ENCODE results near the gene ZNF234. TPM values are rescaled to one million over a fixed set of nuclear protein-coding genes. Genes with fewer than 3 reads are reported as not detected.
A peak's percentile ranks its signal among the peaks of the same experiment; 100 is the strongest.
"Not testable (repeated sequence)": the region's sequence is repeated elsewhere in the genome, so short reads cannot be mapped to it uniquely, and the experiment has no call there.

The ZNF234 gene
- 9.4 TPM for total RNA-seq
- long read RNA-seq, full-length matches to known transcripts: 3 of 7 reads
- long read RNA-seq, partial matches to known transcripts: 1 of 7 reads
- long read RNA-seq, other reads (novel, unspliced or antisense): 3 of 7 reads

DNA sequence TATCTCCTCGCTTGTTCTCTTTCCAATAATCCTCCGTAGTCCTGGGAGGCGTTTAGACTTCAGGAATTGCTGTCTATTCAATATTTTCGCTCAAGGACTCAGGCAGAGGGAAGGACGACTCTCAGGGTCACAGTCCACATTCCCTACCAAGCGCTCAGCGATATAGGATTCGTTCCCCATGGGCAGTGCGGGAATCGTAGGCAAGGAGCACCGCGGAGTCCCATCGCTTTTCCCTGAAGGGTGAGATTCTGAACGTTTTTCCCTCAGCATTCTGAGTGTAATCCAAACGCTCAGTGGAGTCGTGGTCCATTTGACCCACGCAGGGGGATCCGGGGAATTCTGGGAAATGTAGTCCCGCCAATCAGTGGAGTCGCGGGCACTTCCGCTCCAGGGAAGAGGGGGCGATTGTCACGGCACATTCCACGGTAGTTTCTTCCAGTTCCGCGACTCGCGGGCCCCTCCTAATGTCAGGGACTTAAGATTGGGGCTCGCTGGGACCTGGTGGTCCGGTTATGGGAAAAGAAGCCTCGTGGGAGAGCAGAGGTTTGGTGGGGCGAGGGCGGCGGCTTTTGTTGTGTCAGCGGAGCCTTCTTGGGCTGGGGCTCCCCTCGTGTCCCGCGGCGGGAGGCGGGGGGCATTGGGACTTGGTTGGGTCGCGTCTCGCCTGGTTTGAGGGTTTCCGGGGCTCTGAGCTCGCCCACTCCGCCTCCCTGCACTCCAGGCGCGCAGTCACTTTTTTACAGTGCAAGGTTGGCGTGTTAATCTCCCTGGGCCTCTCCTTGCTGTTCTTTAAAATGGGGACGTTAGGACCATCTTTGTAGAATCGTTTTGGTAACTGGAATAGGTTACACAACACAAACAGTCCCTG lies at the start of gene ZNF234:
Gene ZNF234 (plus strand): TSS at position 364 of the 868 bp plus-strand sequence. CDS start 3,079 bp downstream, outside the sequence.
- DNase-seq (ENCODE audit: missing footprints) (peak; percentile 87), ATAC-seq (peak; percentile 97)
- intact Hi-C loops (cut with DNase I): loop anchor here (2.0 kb wide), 1 partner anchor 29 kb away; the partner anchor contains the start of gene ZNF225

DNA sequence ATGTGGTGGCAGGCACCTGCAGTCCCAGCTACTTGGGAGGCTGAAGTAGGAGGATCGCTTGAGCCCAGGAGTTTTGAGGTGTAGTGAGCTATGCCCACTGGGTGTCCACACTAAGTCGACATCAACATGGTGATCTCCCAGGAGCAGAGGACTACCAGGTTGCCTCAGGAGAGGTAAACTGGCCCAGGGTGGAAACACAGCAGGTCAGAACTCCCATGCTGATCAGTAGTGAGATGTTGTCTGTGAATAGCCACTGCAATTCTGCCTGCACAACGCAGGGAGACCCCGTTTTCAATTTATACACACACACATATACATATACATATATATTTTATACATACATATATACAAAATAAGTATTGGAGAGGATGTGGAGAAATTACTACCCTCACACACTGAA lies 49.2 kb upstream of the ZNF234 start:
- ATAC-seq (no peak), DNase-seq (ENCODE audit: missing footprints) (no peak)
- intact Hi-C loops (cut with DNase I): no loop called here

DNA sequence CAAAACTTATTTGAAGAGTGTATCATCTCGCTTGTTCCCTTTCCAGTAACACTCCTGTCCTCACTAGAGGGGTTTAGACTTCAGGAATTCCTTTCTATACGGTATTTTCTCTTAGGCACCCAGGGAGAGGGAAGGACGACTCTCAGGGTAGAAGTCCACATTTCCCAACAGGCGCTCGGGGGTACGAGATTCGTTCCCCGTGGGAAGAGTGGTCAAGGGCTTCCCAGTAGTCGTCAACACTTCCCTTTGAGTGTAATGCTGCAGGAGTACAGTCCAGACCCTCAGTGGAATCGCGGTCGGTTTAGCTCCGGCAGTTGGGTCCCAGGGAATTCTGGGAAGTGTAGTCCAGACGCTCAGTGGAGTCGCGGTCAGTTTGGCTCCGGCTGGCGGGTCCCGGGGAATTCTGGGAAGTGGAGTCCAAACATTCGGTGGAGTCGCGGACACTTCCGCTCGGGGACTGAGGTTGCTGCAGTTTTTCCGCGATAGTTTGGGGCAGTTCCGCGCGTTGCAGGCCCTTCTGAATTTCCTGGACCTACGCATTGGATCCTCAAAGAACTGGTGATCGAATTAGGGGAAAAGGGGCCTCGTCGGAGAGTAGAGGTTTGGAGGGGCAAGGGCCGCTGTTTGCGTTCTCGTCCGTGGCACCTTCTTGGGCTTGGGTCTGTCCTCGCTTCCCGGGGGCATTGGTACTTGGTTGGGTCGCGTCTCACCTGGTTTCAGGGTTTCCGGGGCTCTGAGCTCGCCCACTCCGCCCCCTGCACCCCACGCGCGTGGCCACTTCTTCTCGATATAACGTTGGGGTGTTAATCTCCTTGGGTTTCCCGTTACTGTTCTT lies 47.2 kb upstream of the ZNF234 start, which contains the start of gene ZNF224:
Gene ZNF224 (plus strand): TSS at position 431 of the 835 bp plus-strand sequence. CDS start 3,513 bp downstream, outside the sequence.
- DNase-seq (ENCODE audit: missing footprints): peak; percentile 93
- intact Hi-C loops (cut with DNase I): loop anchor here (1.0 to 2.0 kb wide), 2 partner anchors 19 to 21 kb away; partner anchors contain the start of genes ZNF225 and ZNF284
- peak; percentile 98 for ATAC-seq

DNA sequence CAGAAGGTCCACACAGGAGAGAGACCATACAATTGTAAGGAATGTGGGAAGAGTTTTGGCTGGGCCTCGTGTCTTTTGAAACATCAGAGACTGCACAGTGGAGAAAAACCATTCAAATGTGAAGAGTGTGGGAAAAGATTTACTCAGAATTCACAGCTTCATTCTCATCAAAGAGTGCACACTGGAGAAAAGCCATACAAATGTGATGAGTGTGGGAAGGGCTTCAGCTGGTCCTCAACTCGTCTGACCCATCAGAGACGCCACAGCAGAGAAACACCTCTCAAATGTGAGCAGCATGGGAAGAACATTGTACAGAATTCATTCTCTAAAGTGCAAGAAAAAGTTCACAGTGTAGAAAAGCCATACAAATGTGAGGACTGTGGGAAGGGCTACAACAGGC lies 33.6 kb upstream of the ZNF234 start:
- DNase-seq (ENCODE audit: missing footprints) (no peak), ATAC-seq (no peak)
- intact Hi-C loops (cut with DNase I): no loop called here

DNA sequence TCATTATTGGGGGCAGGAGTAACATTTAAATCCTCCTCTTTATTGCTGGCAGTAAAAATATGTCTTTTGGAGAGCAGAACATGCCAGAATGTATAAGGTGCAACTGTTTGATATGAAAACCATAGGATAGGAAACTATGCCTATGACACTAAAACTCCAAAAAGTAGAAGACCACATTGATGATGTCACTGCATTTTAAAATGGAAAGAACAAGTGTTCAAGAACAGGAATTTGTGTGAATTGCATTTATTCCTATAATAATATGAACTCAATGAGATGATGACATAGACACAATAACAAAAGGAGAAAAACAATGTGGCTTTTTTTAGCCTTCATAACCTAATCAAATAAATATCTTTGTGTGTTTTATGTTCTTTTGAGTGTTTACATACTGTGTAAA lies 31.9 kb upstream of the ZNF234 start:
- DNase-seq (ENCODE audit: missing footprints) (no peak), ATAC-seq (no peak)
- intact Hi-C loops (cut with DNase I): no loop called here

DNA sequence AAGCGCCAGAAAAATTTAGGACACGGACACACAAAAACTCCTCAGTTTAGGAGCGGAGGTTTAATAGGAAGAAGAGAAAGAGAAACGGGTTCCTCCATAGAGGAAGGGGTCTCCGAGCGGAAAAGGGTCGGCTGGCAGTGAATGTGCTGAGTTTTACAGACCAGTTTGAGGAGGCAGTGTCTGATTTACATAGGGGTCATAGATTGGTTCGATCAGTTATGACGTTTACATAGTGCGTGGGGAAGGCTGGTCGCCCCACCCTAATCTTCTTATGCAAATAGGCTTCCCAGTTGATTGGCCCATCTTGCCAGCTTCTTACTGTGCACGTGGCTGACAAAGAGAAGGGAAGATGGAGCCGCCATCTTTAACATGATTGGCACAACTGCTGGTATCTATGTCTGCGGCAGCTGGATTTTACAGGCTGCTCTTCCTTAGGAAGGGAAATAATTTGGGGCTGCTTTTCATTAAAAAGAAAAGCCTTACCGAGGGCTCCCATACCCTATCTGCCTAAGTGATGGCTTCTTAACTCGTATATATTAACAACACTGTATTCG lies 29.4 kb upstream of the ZNF234 start:
- ATAC-seq (no peak), DNase-seq (ENCODE audit: missing footprints) (no peak)
- intact Hi-C loops (cut with DNase I): loop anchor here (1.0 to 10.0 kb wide), 5 partner anchors 14 to 193 kb away; partner anchors contain the start of genes ZNF226, ZNF234 and ZNF235

DNA sequence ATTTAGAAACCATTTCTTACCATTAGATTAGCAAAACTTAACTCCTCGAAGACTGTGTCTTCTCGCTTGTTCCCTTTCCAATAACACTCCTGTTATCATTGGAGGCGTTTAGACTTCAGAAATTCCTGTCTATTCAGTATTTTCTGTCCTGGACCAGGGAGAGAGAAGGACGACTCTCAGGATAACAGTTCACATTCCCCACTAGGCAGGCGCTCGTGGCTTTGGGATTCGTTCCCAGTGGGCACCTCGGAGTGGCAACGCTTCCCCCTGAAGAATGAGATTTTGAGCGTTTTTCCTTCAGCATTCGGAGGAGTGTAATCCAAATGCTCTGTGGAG lies 28.6 kb upstream of the ZNF234 start:
- DNase-seq (ENCODE audit: missing footprints): no peak
- ATAC-seq: no peak
- intact Hi-C loops (cut with DNase I): loop anchor here (1.0 to 10.0 kb wide), 6 partner anchors 14 to 192 kb away; partner anchors contain the start of genes ZNF224, ZNF226, ZNF234 and ZNF235

DNA sequence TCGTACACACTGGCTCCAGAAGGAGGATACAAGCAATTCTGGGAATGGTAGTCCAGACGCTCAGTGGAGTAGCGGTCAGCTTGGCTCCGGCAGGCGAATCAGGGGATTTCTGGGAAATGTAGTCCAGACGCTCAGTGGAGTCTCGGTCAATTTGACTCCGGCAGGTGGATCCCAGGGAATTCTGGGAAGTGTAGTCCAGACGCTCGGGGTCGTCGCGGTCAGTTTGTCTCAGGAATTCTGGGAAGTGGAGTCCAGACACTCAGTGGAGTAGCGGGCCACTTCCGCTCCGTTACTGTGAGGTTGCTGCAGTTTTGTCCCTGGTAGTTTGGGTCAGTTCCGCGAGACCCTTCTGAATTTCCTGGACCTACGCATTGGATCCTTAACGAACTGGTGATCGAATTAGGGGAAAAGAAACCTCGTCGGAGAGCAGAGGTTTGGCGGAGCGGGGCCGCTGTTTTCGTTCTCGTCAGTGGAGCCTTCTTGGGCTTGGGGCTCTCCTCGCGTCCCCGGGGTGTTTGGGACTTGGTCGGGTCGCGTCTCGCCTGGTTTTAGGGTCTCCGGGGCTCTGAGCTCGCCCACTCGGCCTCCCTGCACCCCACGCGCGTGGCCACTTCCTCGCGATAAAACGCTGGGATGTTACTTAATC lies 28.1 kb upstream of the ZNF234 start, which contains the start of gene ZNF225:
Gene ZNF225 (plus strand): TSS at position 262 of the 646 bp plus-strand sequence. CDS start 2,429 bp downstream, outside the sequence.
- intact Hi-C loops (cut with DNase I): loop anchor here (1.0 to 10.0 kb wide), 5 partner anchors 19 to 192 kb away; partner anchors contain the start of genes ZNF224, ZNF226, ZNF234 and ZNF235
- ATAC-seq: peak; percentile 100
- DNase-seq (ENCODE audit: missing footprints): peak; percentile 95

DNA sequence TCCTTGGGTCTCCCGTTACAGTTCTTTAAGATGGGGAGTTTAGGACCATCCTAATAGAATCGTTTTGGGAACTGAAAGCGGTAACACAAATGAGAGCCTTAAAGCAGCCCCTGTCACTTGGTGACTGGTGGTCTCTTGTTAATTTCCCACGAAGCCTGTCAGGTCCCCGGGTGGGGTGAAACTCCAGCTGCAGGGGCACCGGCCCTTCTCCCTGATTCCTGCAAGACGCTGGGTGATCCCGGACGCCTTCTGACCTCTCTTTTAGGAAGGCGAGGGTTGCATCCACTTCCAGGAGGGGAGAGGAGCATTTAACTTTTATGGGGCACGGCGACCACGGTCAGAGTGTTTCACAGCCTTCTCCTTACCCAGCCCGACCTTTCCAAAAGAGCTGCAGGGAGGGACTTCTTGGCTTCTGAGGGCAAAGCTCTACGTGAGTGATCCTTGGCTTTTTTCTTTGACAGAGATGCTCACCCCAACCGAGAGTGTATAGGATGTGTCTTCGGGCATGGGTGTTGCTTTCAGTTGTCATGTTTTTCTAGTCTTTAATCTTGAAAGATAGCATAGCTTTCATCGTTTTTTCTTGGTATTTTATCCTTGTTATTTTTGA lies 27.5 kb upstream of the ZNF234 start:
- intact Hi-C loops (cut with DNase I): loop anchor here (1.0 to 10.0 kb wide), 5 partner anchors 20 to 191 kb away; partner anchors contain the start of genes ZNF224, ZNF226, ZNF234 and ZNF235
- ATAC-seq: no peak
- DNase-seq (ENCODE audit: missing footprints): no peak

DNA sequence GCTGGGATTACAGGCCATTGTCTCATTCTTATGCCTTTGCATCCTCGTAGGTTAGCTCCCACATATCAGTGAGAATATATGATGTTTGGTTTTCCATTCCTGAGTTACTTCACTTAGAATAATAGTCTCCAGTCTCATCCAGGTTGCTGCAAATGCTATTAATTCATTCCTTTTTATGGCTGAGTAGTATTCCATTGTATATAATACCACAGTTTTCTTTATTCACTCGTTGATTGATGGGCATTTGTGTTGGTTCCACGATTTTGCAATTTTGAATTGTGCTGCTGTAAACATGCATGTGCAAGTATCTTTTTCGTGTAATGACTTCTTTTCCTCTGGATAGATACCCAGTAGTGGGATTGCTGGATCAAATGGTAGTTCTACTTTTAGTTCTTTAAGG lies 20.2 kb upstream of the ZNF234 start:
- intact Hi-C loops (cut with DNase I); ATAC-seq: not testable (repeated sequence)

DNA sequence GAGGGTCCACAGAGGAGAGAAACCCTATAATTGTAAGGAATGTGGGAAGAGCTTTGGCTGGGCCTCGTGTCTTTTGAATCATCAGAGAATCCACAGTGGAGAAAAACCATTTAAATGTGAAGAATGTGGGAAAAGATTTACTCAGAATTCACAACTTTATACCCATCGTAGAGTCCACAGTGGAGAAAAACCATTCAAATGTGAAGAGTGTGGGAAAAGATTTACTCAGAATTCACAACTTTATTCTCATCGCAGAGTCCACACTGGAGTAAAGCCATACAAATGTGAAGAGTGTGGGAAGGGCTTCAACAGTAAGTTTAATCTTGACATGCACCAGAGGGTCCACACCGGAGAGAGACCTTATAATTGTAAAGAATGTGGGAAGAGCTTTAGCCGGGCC lies 9.4 kb upstream of the ZNF234 start:
- DNase-seq (ENCODE audit: missing footprints) (no peak), ATAC-seq (no peak)
- intact Hi-C loops (cut with DNase I): no loop called here

More for the DNA sequence above, 20.2 kb upstream of the ZNF234 start:
- DNase-seq (ENCODE audit: missing footprints): not testable (repeated sequence)

DNA sequence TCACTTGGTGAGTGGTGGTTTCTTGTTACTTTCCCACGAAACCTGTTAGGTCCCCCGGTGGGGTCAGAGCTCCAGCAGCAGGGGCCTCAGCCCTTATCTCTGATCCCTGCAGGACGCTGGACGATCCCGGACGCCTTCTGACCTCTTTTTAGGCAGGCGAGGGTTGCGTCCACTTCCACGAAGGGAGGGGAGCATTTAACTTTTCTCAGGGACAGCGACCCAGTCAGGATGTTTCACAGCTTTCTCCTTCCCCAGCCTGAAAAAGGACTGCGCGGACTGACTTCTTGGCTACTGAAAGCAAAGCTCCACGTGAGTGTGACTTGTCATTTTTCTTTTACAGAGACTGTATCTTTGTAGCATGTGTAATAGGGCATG lies 692 bp downstream of the ZNF234 start:
- DNase-seq (ENCODE audit: missing footprints): no peak
- peak; percentile 24 for ATAC-seq

DNA sequence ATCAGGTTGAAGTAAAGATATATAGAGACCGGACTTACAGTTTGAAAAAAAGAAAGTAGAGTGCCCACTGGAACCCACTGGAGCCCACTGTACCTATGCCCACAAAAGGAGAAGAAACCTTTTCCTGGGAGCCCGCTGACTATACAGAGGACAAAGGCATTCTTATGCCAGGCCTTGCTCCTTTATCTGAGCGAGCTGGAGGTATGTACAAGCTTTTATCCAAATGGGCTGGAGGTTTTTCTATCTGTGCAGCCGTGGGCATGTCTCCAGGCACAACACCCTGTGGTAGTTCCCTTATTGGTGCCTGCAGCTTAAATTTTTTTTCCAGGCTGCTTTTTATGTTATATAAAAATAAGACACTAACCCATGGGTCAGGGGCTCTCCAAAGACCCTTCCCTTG lies 8.4 kb downstream of the ZNF234 start:
- intact Hi-C loops (cut with DNase I): no loop called here
- DNase-seq (ENCODE audit: missing footprints): no peak

More for the DNA sequence above, 692 bp downstream of the ZNF234 start:
- intact Hi-C loops (cut with DNase I): no loop called here

DNA sequence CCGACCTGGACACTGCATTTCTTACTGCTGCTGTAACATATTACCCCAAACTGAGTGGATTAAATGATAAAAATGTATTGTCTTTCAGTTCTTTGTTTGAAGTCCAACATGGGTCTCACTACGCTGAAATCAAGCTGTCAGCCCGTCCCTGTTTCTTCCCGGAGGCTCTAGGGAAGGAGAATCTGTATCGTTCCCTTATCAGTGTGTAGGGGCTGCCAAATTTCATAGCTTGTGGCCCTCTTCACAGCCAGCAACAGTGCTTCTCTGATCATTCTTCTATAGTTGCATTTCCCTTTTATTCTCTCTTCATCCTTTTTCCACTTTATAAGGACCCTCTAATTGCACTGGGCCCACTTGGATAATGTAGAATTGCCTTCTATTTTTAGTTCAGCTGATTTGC lies 10.1 kb downstream of the ZNF234 start:
- intact Hi-C loops (cut with DNase I): no loop called here
- DNase-seq (ENCODE audit: missing footprints): no peak
- ATAC-seq: no peak

More for the DNA sequence above, 8.4 kb downstream of the ZNF234 start:
- ATAC-seq: peak; percentile 62

DNA sequence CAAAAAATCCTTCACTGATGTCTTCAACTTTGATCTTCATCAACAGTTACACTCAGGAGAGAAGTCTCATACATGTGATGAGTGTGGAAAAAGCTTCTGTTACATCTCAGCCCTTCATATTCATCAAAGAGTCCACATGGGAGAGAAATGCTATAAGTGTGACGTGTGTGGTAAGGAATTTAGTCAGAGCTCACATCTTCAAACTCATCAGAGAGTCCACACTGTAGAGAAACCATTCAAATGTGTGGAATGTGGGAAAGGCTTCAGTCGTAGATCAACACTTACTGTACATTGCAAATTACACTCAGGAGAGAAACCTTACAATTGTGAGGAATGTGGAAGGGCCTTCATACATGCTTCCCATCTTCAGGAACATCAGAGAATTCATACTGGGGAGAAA lies 15.1 kb downstream of the ZNF234 start:
- intact Hi-C loops (cut with DNase I): no loop called here
- no peak for ATAC-seq

DNA sequence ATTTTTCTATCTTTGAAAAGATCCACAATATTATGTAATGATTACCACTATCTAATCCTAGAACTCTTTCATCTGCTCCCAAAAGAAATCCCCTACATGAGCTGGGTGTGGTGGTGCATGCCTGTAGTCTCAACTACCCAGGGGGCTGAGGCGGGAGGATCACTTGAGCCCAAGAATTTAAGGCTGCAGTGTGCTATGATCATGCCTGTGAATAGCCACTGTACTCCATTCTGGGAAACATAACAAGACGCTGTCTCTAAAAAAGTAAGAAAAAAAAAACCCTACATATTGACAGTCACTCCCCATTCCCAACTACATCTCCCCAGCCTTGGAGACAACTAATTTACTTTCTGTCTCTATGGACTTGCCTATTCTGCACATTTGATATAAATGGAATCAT lies 22.4 kb downstream of the ZNF234 start:
- no peak for ATAC-seq
- DNase-seq (ENCODE audit: missing footprints): no peak
- intact Hi-C loops (cut with DNase I): loop anchor here (2.0 kb wide), 2 partner anchors 43 to 51 kb away; partner anchors contain the start of gene ZNF225

More for the DNA sequence above, 15.1 kb downstream of the ZNF234 start:
- DNase-seq (ENCODE audit: missing footprints): no peak

DNA sequence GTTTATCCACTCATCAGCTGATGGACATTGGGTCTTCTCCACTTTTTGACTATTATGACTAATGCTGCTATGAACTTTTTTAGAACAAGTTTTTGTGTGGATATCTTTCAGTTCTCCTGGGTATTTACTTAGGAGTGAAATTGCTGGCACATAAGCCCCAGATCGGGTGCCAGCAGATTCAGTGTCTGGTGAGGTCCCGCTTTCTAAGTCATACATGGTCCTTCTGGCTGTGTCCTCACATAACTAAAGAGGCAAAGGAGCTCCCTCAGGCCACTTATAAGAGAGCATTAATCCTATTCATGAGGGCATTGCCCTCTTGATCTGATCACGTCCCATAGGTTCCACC lies 22.9 kb downstream of the ZNF234 start:
- no peak for ATAC-seq
- intact Hi-C loops (cut with DNase I): loop anchor here (2.0 kb wide), 2 partner anchors 43 to 51 kb away; partner anchors contain the start of gene ZNF225

More for the DNA sequence above, 22.9 kb downstream of the ZNF234 start:
- DNase-seq (ENCODE audit: missing footprints): no peak

Data from Right ventricle myocardium inferior (tissue), 1 donor.